ENCODE results near the gene NDNF.

GRCh38 chr4:121064482-121064881 lies 7.9 kb downstream of the NDNF start:
- no peak for TF ChIP-seq CTCF (IDR thresholded peaks at IDR 0.05)
- no peak for TF ChIP-seq FOSL2 (IDR thresholded peaks at IDR 0.05; ENCODE audit: borderline replicate concordance, low read depth)
- no peak for TF ChIP-seq YY1 (IDR thresholded peaks at IDR 0.05; ENCODE audit: low read depth)
- TF ChIP-seq RAD21 (IDR thresholded peaks at IDR 0.05; ENCODE audit: low read length), result no peak
